ENCODE data around the gene AMZ2.
A peak's percentile ranks its signal among the peaks of the same experiment; 100 is the strongest.

Gene AMZ2

DNA sequence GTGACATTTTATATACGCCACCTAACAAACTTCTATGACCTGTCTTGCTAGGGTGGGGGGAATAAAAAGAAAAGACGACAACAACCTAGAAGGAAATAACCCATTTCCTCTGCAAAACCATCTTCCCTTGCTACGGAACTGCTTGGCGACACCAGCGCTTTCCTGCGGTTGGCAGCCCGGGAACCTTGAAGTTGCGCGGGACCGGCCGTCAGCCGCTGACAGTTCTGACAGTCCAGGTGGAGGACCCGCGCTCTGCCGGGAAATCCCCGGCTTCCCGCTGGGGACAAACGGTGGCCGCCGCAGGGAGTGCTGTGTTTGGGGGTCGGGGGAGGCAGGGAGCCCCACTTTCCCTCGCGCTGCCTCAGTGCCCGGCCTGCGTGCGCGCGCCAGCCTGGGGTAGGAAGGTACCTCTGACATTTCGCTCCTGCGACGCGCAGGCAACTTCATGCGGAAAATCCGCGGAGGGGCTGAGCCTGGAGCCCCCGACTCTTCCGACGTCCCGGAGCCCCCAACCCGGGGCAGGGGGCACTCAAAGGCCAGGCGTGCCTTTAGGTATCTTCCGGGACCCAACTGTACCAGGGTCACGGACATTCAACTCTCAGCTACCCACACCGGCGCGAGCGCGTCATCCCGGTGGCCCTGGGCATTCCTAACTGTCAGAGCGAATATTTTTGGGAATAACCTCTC, 42.6 kb downstream of the AMZ2 start:
- peak overlapping the region; percentile 79 for H3K4me3 ChIP-seq (ENCODE audit: insufficient read depth, low read depth, low read length)
- peaks cover 20% of the 10 kb centered on the region for H3K4me1 ChIP-seq (ENCODE audit: control insufficient read depth, insufficient read depth, low read length)
- 1% methylated on average over 49 of the region's 50 CpGs for WGBS, 2 experiments
- no peak overlapping the region for H3K27ac ChIP-seq (ENCODE audit: insufficient read depth, low read depth, low read length, poor library complexity, severe bottlenecking)
- H3K36me3 ChIP-seq (ENCODE audit: control insufficient read depth, insufficient read depth, low read length) = no peaks in the 10 kb centered on the region
- no peaks in the 10 kb centered on the region for H3K9me3 ChIP-seq (ENCODE audit: control insufficient read depth, low read length)
- peaks cover 52% of the 10 kb centered on the region for H3K27me3 ChIP-seq (ENCODE audit: control insufficient read depth, insufficient read depth, low read length, poor library complexity, severe bottlenecking)

GRCh38 chr17:68290955-68291835, 43.4 kb downstream of the AMZ2 start, which contains the start of the genes ARSG and SLC16A6:
ARSG (plus strand) TSS chr17:68291495; CDS start chr17:68307494, 15,999 bp downstream.
SLC16A6 (minus strand) TSS chr17:68291127; CDS start chr17:68278320, 12,807 bp downstream.
- peaks cover 52% of the 10 kb centered on the region for H3K27me3 ChIP-seq (ENCODE audit: control insufficient read depth, insufficient read depth, low read length, poor library complexity, severe bottlenecking)
- H3K4me3 ChIP-seq (ENCODE audit: insufficient read depth, low read depth, low read length) = peak within 1 kb of the TSS; percentile 79
- WGBS, 2 experiments = 0% methylated on average over 93 to 96 of the region's 96 CpGs
- H3K27ac ChIP-seq (ENCODE audit: insufficient read depth, low read depth, low read length, poor library complexity, severe bottlenecking) = peak within 1 kb of the TSS; percentile 76
- H3K4me1 ChIP-seq (ENCODE audit: control insufficient read depth, insufficient read depth, low read length) = peaks cover 24% of the 10 kb centered on the region
- H3K9me3 ChIP-seq (ENCODE audit: control insufficient read depth, low read length) = no peaks in the 10 kb centered on the region
- no peaks in the 10 kb centered on the region for H3K36me3 ChIP-seq (ENCODE audit: control insufficient read depth, insufficient read depth, low read length)

- 0% methylated on average over 76 of the region's 76 CpGs for WGBS, 2 experiments
- H3K27ac ChIP-seq (ENCODE audit: insufficient read depth, low read depth, low read length, poor library complexity, severe bottlenecking) = peak overlapping the region; percentile 76
- peaks cover 52% of the 10 kb centered on the region for H3K27me3 ChIP-seq (ENCODE audit: control insufficient read depth, insufficient read depth, low read length, poor library complexity, severe bottlenecking)
These were observed 44.2 kb downstream of the AMZ2 start for GRCh38 chr17:68291836-68292688.

DNA sequence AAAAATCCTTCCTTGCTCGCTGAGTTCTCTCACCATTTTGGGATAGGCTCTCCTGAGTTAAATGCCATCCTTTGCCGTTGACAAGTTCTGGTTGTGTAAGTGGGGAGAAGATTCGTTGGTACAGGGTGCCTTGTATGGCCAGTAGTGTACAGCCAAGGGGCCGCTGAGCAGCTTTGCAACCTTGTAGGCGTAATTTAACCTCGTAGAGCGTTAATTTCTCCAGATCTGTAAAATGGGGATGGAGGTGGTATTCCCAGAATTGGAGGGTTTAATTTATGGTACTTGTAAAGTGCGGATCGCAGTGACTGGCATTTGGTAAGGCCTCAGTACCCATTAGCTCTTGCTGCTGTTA, 44.8 kb downstream of the AMZ2 start:
- Histone ChIP-seq H3K4me1 (ENCODE audit: control insufficient read depth, insufficient read depth, low read length) (peaks cover 24% of the 10 kb centered on the region), H3K9me3 (ENCODE audit: control insufficient read depth, low read length) (no peaks in the 10 kb centered on the region), H3K27me3 (ENCODE audit: control insufficient read depth, insufficient read depth, low read length, poor library complexity, severe bottlenecking) (peaks cover 52% of the 10 kb centered on the region), H3K4me3 (ENCODE audit: insufficient read depth, low read depth, low read length) (peak overlapping the region; percentile 79), H3K27ac (ENCODE audit: insufficient read depth, low read depth, low read length, poor library complexity, severe bottlenecking) (no peak overlapping the region), H3K36me3 (ENCODE audit: control insufficient read depth, insufficient read depth, low read length) (no peaks in the 10 kb centered on the region)
- WGBS, 2 experiments = 38 to 39% methylated on average over 9 of the region's 9 CpGs

More at GRCh38 chr17:68291836-68292688, 44.2 kb downstream of the AMZ2 start:
- peak overlapping the region; percentile 79 for H3K4me3 ChIP-seq (ENCODE audit: insufficient read depth, low read depth, low read length)
- H3K4me1 ChIP-seq (ENCODE audit: control insufficient read depth, insufficient read depth, low read length) = peaks cover 24% of the 10 kb centered on the region
- no peaks in the 10 kb centered on the region for H3K9me3 ChIP-seq (ENCODE audit: control insufficient read depth, low read length)
- no peaks in the 10 kb centered on the region for H3K36me3 ChIP-seq (ENCODE audit: control insufficient read depth, insufficient read depth, low read length)

DNA sequence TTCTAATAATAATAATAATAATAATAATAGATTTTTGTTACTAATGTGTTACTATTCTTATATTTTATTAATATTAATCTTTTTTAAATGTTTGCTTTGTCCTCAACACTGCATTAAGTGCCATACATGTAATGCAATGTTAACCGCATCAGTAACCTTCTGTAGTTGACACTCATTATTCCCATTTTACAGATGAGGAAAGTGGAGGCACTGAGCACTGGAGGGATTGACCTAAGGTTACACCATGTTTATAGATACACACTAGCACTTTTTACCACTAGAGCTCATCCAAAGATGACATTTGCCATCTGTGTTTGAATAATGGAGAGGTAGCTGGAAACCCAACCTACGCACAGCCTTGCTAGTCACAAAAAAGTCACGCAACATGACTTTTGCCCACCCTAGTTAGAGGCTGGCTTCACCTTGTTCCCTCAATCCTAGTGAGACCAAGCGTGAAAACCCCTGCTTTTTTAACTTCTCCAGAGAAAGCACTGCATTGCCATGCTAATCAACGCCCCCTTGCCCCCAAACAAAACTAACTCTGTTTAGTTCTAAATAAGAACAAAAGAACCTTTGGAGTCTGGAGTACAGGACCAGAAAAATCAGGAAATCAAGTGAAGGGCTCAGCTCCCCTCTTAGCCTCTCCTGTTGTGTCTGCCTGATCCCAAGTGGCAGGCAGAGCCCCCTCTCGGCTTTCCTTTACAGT, 45.8 kb downstream of the AMZ2 start:
- 60 to 70% methylated on average over 6 of the region's 6 CpGs for WGBS, 2 experiments
- no peak overlapping the region for H3K4me3 ChIP-seq (ENCODE audit: insufficient read depth, low read depth, low read length)

DNA sequence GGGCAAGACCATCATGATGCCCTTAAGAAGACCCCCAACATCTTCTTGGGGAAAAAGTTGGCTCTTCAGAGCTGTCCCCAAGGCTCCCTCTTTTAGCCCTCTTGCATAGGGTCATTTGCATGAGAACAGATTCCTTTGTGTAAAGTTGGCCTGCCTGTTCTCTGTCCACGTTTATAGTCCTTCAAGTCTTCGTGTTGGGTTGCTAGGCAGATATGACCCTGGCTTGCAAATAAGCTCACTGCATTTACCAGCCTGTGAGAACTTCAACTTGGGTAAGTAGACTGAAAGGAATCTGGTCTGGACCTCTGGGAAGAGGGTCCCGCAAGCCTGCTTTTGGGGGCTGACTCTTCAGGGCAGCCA, 46.3 kb downstream of the AMZ2 start:
- H3K9me3 ChIP-seq (ENCODE audit: control insufficient read depth, low read length) = no peaks in the 10 kb centered on the region
- H3K27ac ChIP-seq (ENCODE audit: insufficient read depth, low read depth, low read length, poor library complexity, severe bottlenecking) = no peak overlapping the region
- 32 to 36% methylated on average over 3 of the region's 3 CpGs for WGBS, 2 experiments
- H3K36me3 ChIP-seq (ENCODE audit: control insufficient read depth, insufficient read depth, low read length) = no peaks in the 10 kb centered on the region
- H3K4me1 ChIP-seq (ENCODE audit: control insufficient read depth, insufficient read depth, low read length) = peaks cover 24% of the 10 kb centered on the region
- H3K4me3 ChIP-seq (ENCODE audit: insufficient read depth, low read depth, low read length) = no peak overlapping the region
- H3K27me3 ChIP-seq (ENCODE audit: control insufficient read depth, insufficient read depth, low read length, poor library complexity, severe bottlenecking) = peaks cover 42% of the 10 kb centered on the region

More for the DNA sequence above, 45.8 kb downstream of the AMZ2 start:
- H3K36me3 ChIP-seq (ENCODE audit: control insufficient read depth, insufficient read depth, low read length) = no peaks in the 10 kb centered on the region
- peaks cover 47% of the 10 kb centered on the region for H3K27me3 ChIP-seq (ENCODE audit: control insufficient read depth, insufficient read depth, low read length, poor library complexity, severe bottlenecking)
- H3K27ac ChIP-seq (ENCODE audit: insufficient read depth, low read depth, low read length, poor library complexity, severe bottlenecking) = no peak overlapping the region
- peaks cover 24% of the 10 kb centered on the region for H3K4me1 ChIP-seq (ENCODE audit: control insufficient read depth, insufficient read depth, low read length)
- H3K9me3 ChIP-seq (ENCODE audit: control insufficient read depth, low read length) = no peaks in the 10 kb centered on the region

DNA sequence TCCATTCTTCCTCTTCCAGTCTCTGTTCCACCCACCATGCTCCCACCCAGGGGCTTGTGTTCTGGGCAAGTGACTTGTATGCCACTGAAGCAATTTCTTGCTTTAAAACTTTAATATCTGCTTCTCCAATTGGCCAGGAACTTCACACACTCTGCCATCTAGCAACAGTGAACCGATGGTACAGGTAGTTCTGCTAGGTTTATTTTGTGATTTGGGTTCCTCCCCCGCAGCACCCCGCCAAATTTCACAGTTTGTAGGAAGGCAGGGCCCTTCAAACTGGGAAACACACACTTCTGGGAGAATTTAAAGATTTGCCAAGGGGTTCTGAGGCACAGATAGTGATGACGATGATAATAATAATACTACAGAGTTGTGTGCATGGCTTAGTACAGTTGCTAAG, 46.8 kb downstream of the AMZ2 start:
- Histone ChIP-seq H3K27ac (ENCODE audit: insufficient read depth, low read depth, low read length, poor library complexity, severe bottlenecking) (no peak overlapping the region), H3K27me3 (ENCODE audit: control insufficient read depth, insufficient read depth, low read length, poor library complexity, severe bottlenecking) (peaks cover 38% of the 10 kb centered on the region), H3K36me3 (ENCODE audit: control insufficient read depth, insufficient read depth, low read length) (no peaks in the 10 kb centered on the region), H3K9me3 (ENCODE audit: control insufficient read depth, low read length) (no peaks in the 10 kb centered on the region), H3K4me1 (ENCODE audit: control insufficient read depth, insufficient read depth, low read length) (peaks cover 24% of the 10 kb centered on the region), H3K4me3 (ENCODE audit: insufficient read depth, low read depth, low read length) (no peak overlapping the region)
- 91 to 95% methylated on average over 4 of the region's 4 CpGs for WGBS, 2 experiments

GRCh38 chr17:68295086-68295485, 47.2 kb downstream of the AMZ2 start:
- Histone ChIP-seq H3K27ac (ENCODE audit: insufficient read depth, low read depth, low read length, poor library complexity, severe bottlenecking) (no peak overlapping the region), H3K36me3 (ENCODE audit: control insufficient read depth, insufficient read depth, low read length) (no peaks in the 10 kb centered on the region), H3K27me3 (ENCODE audit: control insufficient read depth, insufficient read depth, low read length, poor library complexity, severe bottlenecking) (peaks cover 33% of the 10 kb centered on the region), H3K4me3 (ENCODE audit: insufficient read depth, low read depth, low read length) (no peak overlapping the region), H3K9me3 (ENCODE audit: control insufficient read depth, low read length) (no peaks in the 10 kb centered on the region), H3K4me1 (ENCODE audit: control insufficient read depth, insufficient read depth, low read length) (peaks cover 21% of the 10 kb centered on the region)
- 90 to 92% methylated on average over 7 of the region's 7 CpGs for WGBS, 2 experiments
